Ovary (tissue), 3 donors: ENCODE data around the gene LHX2.

Experiments used
- CTCF ChIP-seq, 3 donors: fragments of 450-650 bp in 2 of 3; fragments of 200-600 bp in 1 of 3; IDR thresholded peaks; one replicate each; pipeline versions ENCODE4 v1.5.1 to v1.8.0; 2016 to 2022; ENCODE audit warnings: antibody characterized with exemption in 3 of 3, mild to moderate bottlenecking in 1 of 3
- POLR2A ChIP-seq: fragments of 450-650 bp; IDR thresholded peaks from one replicate; pipeline ENCODE4 v1.6.1; 2017; ENCODE audit warnings: antibody characterized with exemption, mild to moderate bottlenecking, moderate library complexity
- donor health status: DM: no; HTN: no; CAD: no.

GRCh38 chr9:124021385-124021769 lies 9.8 kb downstream of the LHX2 start:
- TF ChIP-seq CTCF (IDR thresholded peaks at IDR 0.05) (no peak), POLR2A (no peak)
